Measurements from ENCODE around the gene LRP2.

The LRP2 gene

GRCh38 chr2:169093535-169093934 lies 268.8 kb downstream of the LRP2 start:
- no peak overlapping the region for H3K27ac Mint-ChIP-seq
- H3K9me3 Mint-ChIP-seq = no peaks in the 10 kb centered on the region
- peaks cover 9% of the 10 kb centered on the region for H3K4me1 Mint-ChIP-seq
- H3K4me3 Mint-ChIP-seq = no peak overlapping the region
- no peaks in the 10 kb centered on the region for H3K36me3 Mint-ChIP-seq
- H3K27me3 Mint-ChIP-seq = no peaks in the 10 kb centered on the region

GRCh38 chr2:169091761-169092519 lies 270.4 kb downstream of the LRP2 start:
- Mint-ChIP-seq H3K4me1 (peaks cover 9% of the 10 kb centered on the region), H3K4me3 (no peak overlapping the region), H3K9me3 (no peaks in the 10 kb centered on the region), H3K27ac (no peak overlapping the region), H3K27me3 (no peaks in the 10 kb centered on the region), H3K36me3 (no peaks in the 10 kb centered on the region)

DNA sequence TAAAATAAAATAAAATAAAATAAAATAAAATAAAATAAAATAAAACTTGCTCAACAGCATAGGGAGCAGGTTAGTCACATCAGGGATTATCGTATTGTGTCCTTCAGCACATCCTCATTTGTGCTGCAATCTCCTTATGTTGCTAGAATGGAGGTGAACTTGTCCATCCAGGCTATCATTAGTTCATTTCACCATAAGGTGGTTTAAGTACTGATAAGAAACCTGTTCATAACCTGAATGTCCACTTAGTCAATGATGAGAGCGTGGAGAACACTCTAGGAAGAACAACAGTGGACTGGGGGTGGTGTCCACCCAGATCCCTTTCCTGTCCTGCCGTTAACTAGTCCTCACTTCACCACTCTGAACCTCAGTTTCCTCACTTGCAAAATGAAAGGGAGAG lies 271.1 kb downstream of the LRP2 start:
- H3K9me3 Mint-ChIP-seq = no peaks in the 10 kb centered on the region
- no peaks in the 10 kb centered on the region for H3K36me3 Mint-ChIP-seq
- no peaks in the 10 kb centered on the region for H3K27me3 Mint-ChIP-seq
- no peak overlapping the region for H3K27ac Mint-ChIP-seq
- H3K4me1 Mint-ChIP-seq = peaks cover 9% of the 10 kb centered on the region
- H3K4me3 Mint-ChIP-seq = no peak overlapping the region

DNA sequence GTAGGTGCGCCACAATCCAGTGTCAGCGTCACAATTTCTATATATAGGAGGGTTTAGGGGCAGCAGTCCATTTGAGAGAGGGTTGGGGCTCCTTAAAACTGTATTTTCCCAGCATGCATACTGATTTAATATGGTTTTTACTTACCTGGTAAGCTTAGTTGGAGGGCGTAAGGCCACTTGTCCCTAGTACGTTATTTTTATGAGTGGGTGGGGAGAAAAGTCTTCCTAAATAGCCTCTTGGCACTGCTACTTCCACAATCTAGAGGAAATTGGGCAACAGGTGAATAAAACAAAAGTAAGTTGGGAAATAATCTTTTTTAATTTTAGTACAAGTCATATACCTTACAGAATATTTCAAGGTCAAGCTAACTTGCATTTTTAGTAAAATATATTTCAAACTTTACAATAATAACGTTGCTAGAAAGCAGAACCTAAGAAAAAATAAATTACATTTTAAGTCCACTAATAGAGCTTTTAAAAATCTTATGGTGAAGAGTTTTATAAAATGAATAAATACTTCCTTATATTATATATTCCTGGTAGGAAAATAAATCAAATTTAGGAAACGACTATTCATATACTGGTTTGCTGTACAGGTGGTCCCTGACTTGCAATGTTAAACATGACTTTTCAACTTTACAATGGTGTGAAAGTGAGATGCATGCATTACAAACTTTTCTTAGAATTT lies 272.1 kb downstream of the LRP2 start:
- Mint-ChIP-seq H3K4me3 (no peak overlapping the region), H3K27me3 (no peaks in the 10 kb centered on the region), H3K36me3 (no peaks in the 10 kb centered on the region), H3K27ac (no peak overlapping the region), H3K9me3 (no peaks in the 10 kb centered on the region), H3K4me1 (peaks cover under 1% of the 10 kb centered on the region)

- no peak overlapping the region for H3K27ac Mint-ChIP-seq
- no peaks in the 10 kb centered on the region for H3K36me3 Mint-ChIP-seq
- H3K4me3 Mint-ChIP-seq = no peak overlapping the region
- no peaks in the 10 kb centered on the region for H3K9me3 Mint-ChIP-seq
- H3K4me1 Mint-ChIP-seq = no peaks in the 10 kb centered on the region
- H3K27me3 Mint-ChIP-seq = no peaks in the 10 kb centered on the region
Observed at GRCh38 chr2:169089182-169089581, 273.2 kb downstream of the LRP2 start.

- Mint-ChIP-seq H3K27ac (no peak overlapping the region), H3K36me3 (no peaks in the 10 kb centered on the region), H3K9me3 (no peaks in the 10 kb centered on the region)
Observed at GRCh38 chr2:169087757-169088379, 274.5 kb downstream of the LRP2 start.

GRCh38 chr2:169086893-169087467 lies 275.4 kb downstream of the LRP2 start:
- no peak overlapping the region for H3K27ac Mint-ChIP-seq
- H3K27me3 Mint-ChIP-seq = no peaks in the 10 kb centered on the region
- no peaks in the 10 kb centered on the region for H3K9me3 Mint-ChIP-seq
- H3K36me3 Mint-ChIP-seq = no peaks in the 10 kb centered on the region
- H3K4me3 Mint-ChIP-seq = no peak overlapping the region
- no peaks in the 10 kb centered on the region for H3K4me1 Mint-ChIP-seq

More at GRCh38 chr2:169087757-169088379, 274.5 kb downstream of the LRP2 start:
- H3K27me3 Mint-ChIP-seq = no peaks in the 10 kb centered on the region
- no peaks in the 10 kb centered on the region for H3K4me1 Mint-ChIP-seq
- no peak overlapping the region for H3K4me3 Mint-ChIP-seq

GRCh38 chr2:169082995-169083394 lies 279.3 kb downstream of the LRP2 start:
- Mint-ChIP-seq H3K4me1 (no peaks in the 10 kb centered on the region), H3K27me3 (no peaks in the 10 kb centered on the region), H3K4me3 (no peak overlapping the region), H3K9me3 (no peaks in the 10 kb centered on the region), H3K36me3 (no peaks in the 10 kb centered on the region), H3K27ac (no peak overlapping the region)

DNA sequence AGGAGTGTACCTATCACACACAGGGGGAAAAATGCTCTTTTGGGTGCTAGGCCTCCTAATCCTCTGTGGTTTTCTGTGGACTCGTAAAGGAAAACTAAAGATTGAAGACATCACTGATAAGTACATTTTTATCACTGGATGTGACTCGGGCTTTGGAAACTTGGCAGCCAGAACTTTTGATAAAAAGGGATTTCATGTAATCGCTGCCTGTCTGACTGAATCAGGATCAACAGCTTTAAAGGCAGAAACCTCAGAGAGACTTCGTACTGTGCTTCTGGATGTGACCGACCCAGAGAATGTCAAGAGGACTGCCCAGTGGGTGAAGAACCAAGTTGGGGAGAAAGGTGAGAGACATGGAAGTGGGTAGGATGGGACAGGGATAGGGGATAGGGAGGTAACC lies 280.8 kb downstream of the LRP2 start:
- H3K27me3 Mint-ChIP-seq = no peaks in the 10 kb centered on the region
- no peaks in the 10 kb centered on the region for H3K36me3 Mint-ChIP-seq
- no peak overlapping the region for H3K4me3 Mint-ChIP-seq
- no peaks in the 10 kb centered on the region for H3K9me3 Mint-ChIP-seq
- no peaks in the 10 kb centered on the region for H3K4me1 Mint-ChIP-seq
- H3K27ac Mint-ChIP-seq = no peak overlapping the region

- H3K27me3 Mint-ChIP-seq = no peaks in the 10 kb centered on the region
- H3K9me3 Mint-ChIP-seq = no peaks in the 10 kb centered on the region
- H3K36me3 Mint-ChIP-seq = no peaks in the 10 kb centered on the region
- no peaks in the 10 kb centered on the region for H3K4me1 Mint-ChIP-seq
- no peak overlapping the region for H3K4me3 Mint-ChIP-seq
- no peak overlapping the region for H3K27ac Mint-ChIP-seq
Observed at GRCh38 chr2:169080250-169081069, 281.9 kb downstream of the LRP2 start.

DNA sequence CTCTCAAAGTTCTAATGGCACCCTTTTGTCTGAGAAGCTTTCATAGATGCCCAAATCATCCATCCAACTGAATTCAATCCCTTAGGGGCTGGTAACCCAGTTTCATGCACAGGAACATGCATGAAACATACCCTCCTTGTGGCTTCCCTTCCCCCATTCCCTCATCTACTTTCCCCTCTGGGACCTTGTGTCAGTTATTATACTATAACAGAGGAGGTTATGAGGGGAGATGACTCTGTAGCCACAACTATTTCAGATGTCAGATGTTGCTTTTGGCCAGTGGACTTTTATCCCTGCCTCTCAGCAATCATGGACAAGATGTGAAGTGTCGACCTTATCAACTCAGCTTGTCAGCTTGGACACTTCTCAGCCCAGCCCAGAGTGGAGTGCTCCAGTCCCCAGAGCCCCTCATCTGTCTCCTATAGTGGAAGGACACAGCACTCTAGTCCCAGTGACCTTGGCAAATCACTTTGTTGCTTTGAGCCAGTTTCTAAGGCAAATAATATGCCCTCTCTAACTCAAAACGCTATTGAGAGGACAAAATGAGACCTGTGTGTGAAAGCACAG lies 284.6 kb downstream of the LRP2 start:
- H3K27me3 Mint-ChIP-seq = no peaks in the 10 kb centered on the region
- peaks cover 4% of the 10 kb centered on the region for H3K4me1 Mint-ChIP-seq
- no peaks in the 10 kb centered on the region for H3K36me3 Mint-ChIP-seq
- no peaks in the 10 kb centered on the region for H3K9me3 Mint-ChIP-seq
- H3K27ac Mint-ChIP-seq = no peak overlapping the region
- H3K4me3 Mint-ChIP-seq = no peak overlapping the region

Data from activated naive CD4-positive, alpha-beta T cell treated with anti-CD3 and anti-CD28 coated beads, Interleukin-2, amount 50 U/mL, for 24 hours (primary cell).